GM12878 (cell line): Measurements from ENCODE around the gene YKT6. TPM values are rescaled to one million over a fixed set of nuclear protein-coding genes. Genes with fewer than 3 reads are reported as not detected.

Experiments
- ATAC-seq: fragments of 200-7000 bp; cut with Tn5 transposase; 3 replicates; pipeline ENCODE4 v1.9.1; 2020; ENCODE audit warnings: mild to moderate bottlenecking, moderate library complexity
- BruUV-seq: library from RNA; stranded (reverse); fragments of 400-500 nt; replicated peaks from 2 replicates; lab custom pipeline; 2021; lab: Mats Ljungman, UMichigan
- CTCF ChIA-PET: fragments of 300-600 bp; sonication (Branson Sonifier 250); formaldehyde crosslinking; extraction: SDS; loops from one replicate; lab custom pipeline; 2021; ENCODE audit warnings: inconsistent platforms; lab: Yijun Ruan, JAX
- POLR2A ChIA-PET: fragments of 350-600 bp; formaldehyde crosslinking; extraction: SDS; loops from one replicate; lab custom pipeline; 2021; ENCODE audit warnings: inconsistent platforms; lab: Charles Lee
- RAD21 ChIA-PET: fragments of 300-600 bp; sonication (Branson Sonifier 250); formaldehyde crosslinking; loops from one replicate; lab custom pipeline; 2023; ENCODE audit warnings: antibody characterized with exemption; ENCODE audit not compliant: unreplicated experiment; lab: Charles Lee
- SMC1A ChIA-PET: fragments of 300-600 bp; sonication (Branson Sonifier 250); formaldehyde crosslinking; loops from one replicate; lab custom pipeline; 2023; ENCODE audit not compliant: unreplicated experiment, uncharacterized antibody; lab: Charles Lee
- DNase-seq: peaks from one replicate; pipeline ENCODE4 v3.0.0-alpha.2; 2011; ENCODE audit warnings: low read depth, low spot score
- FAIRE-seq: peaks from 3 replicates; lab custom pipeline; 2011; peaks lifted over from hg19 to GRCh38; lab: Jason Lieb, UNC
- H2AFZ ChIP-seq: 2 replicates; pipeline ENCODE4 v1.6.0; 2011; ENCODE audit warnings: low read depth, low read length, control low read depth; ENCODE audit not compliant: control insufficient read depth
- H3K27ac ChIP-seq: 2 replicates; pipeline ENCODE4 v1.5.1; 2011; ENCODE audit warnings: control low read depth; ENCODE audit not compliant: control insufficient read depth, insufficient read depth
- H3K27me3 ChIP-seq, 2 experiments: replicated peaks in 1 of 2; 2 replicates each; pipeline versions ENCODE4 v1.6.0 to v1.6.1; 2011; ENCODE audit warnings: low read length in 1 of 2; ENCODE audit not compliant: control insufficient read depth in 2 of 2, insufficient read depth in 2 of 2
- H3K36me3 ChIP-seq, 2 experiments: 2 replicates each; pipeline ENCODE4 v1.5.1; 2011; ENCODE audit warnings: low read length in 1 of 2; ENCODE audit not compliant: control insufficient read depth in 2 of 2, insufficient read depth in 2 of 2
- H3K4me1 ChIP-seq: 2 replicates; pipeline ENCODE4 v1.6.1; 2011; ENCODE audit warnings: mild to moderate bottlenecking, low read length, moderate library complexity, mixed read lengths; ENCODE audit not compliant: control insufficient read depth, insufficient read depth
- H3K4me2 ChIP-seq: 2 replicates; pipeline ENCODE4 v1.6.0; 2011; ENCODE audit warnings: control low read depth; ENCODE audit not compliant: control insufficient read depth, insufficient read depth
- H3K4me3 ChIP-seq: fragments of 200-600 bp; sonication (generic); 2 replicates; pipeline ENCODE4 v1.5.1; 2016
- H3K79me2 ChIP-seq: 2 replicates; pipeline ENCODE4 v1.6.0; 2011; ENCODE audit warnings: low read length; ENCODE audit not compliant: control insufficient read depth, insufficient read depth
- H3K9ac ChIP-seq: 2 replicates; pipeline ENCODE4 v1.8.0; 2011; ENCODE audit warnings: low read length, control low read depth, mixed read lengths; ENCODE audit not compliant: control insufficient read depth, insufficient read depth
- H3K9me3 ChIP-seq: replicated peaks from 3 replicates; pipeline ENCODE4 v1.5.1; 2011; ENCODE audit warnings: mild to moderate bottlenecking, low read length; ENCODE audit not compliant: control insufficient read depth, insufficient read depth
- H4K20me1 ChIP-seq: 2 replicates; pipeline ENCODE4 v1.6.0; 2011; ENCODE audit not compliant: control insufficient read depth, insufficient read depth
- FOXK2 ChIP-seq: fragments of 450-650 bp; IDR thresholded peaks from 2 replicates; pipeline ENCODE4 v1.6.1; 2017; ENCODE audit warnings: mild to moderate bottlenecking, moderate library complexity
- HDAC6 ChIP-seq: fragments of 200-600 bp; sonication (generic); IDR thresholded peaks from one replicate; pipeline ENCODE4 v1.8.0; 2017; ENCODE audit warnings: antibody characterized with exemption; ENCODE audit not compliant: unreplicated experiment
- IKZF2 ChIP-seq, 2 experiments: fragments of 450-650 bp; IDR thresholded peaks; 2 replicates each; pipeline ENCODE4 v1.6.1; 2017; ENCODE audit warnings: mild to moderate bottlenecking in 2 of 2, moderate library complexity in 2 of 2
- IRF5 ChIP-seq: fragments of 450-650 bp; IDR thresholded peaks from 2 replicates; pipeline ENCODE4 v1.6.1; 2017; ENCODE audit warnings: borderline replicate concordance
- KAT2A ChIP-seq: conservative IDR thresholded peaks from 2 replicates; pipeline ENCODE4 v1.6.1; 2011; ENCODE audit warnings: low read depth, low read length; ENCODE audit not compliant: control insufficient read depth
- MTA2 ChIP-seq: fragments of 450-650 bp; IDR thresholded peaks from 2 replicates; pipeline ENCODE4 v1.6.1; 2016; ENCODE audit warnings: low read depth, mild to moderate bottlenecking, moderate library complexity
- NFXL1 ChIP-seq: fragments of 450-650 bp; IDR thresholded peaks from 2 replicates; pipeline ENCODE4 v1.6.1; 2017; ENCODE audit warnings: antibody characterized with exemption, mild to moderate bottlenecking, borderline replicate concordance
- NFYA ChIP-seq: IDR thresholded peaks from 2 replicates; pipeline ENCODE4 v1.6.1; 2011; ENCODE audit warnings: low read depth, mild to moderate bottlenecking, low read length, improper control_type of control experiment, borderline replicate concordance
- POU2F2 ChIP-seq: IDR thresholded peaks from 3 replicates; pipeline ENCODE4 v1.6.1; 2011; ENCODE audit warnings: low read depth, mild to moderate bottlenecking, low read length, borderline replicate concordance
- RELA ChIP-seq: fragments of 450-650 bp; IDR thresholded peaks from 2 replicates; pipeline ENCODE4 v1.8.0; 2014; ENCODE audit warnings: borderline replicate concordance; ENCODE audit not compliant: partially characterized antibody
- SMARCA5 ChIP-seq: fragments of 450-650 bp; IDR thresholded peaks from 2 replicates; pipeline ENCODE4 v1.6.1; 2017; ENCODE audit warnings: mild to moderate bottlenecking
- SPI1 ChIP-seq: IDR thresholded peaks from 2 replicates; pipeline ENCODE4 v1.6.1; 2011; ENCODE audit warnings: low read depth, mild to moderate bottlenecking, low read length, moderate library complexity, borderline replicate concordance; ENCODE audit not compliant: insufficient read depth
- TARDBP ChIP-seq: IDR thresholded peaks from 2 replicates; pipeline ENCODE4 v1.6.1; 2016; ENCODE audit warnings: borderline replicate concordance
- ZNF217 ChIP-seq: fragments of 450-650 bp; IDR thresholded peaks from 2 replicates; pipeline ENCODE4 v1.6.1; 2017; ENCODE audit warnings: antibody characterized with exemption, mild to moderate bottlenecking
- ZNF622 ChIP-seq: fragments of 450-650 bp; IDR thresholded peaks from 2 replicates; pipeline ENCODE4 v1.6.1; 2017; ENCODE audit warnings: mild to moderate bottlenecking, inconsistent platforms
- WGBS: methylation state at CpG from one replicate; pipeline ENCODE4 v1.1.6; 2016; ENCODE audit warnings: low lambda C conversion rate; ENCODE audit not compliant: insufficient replicate concordance, insufficient coverage; ENCODE audit errors: missing lambda C conversion rate; 5-methylcytosine and 5-hydroxymethylcytosine counted together
- in situ Hi-C: fragments of 300-500 bp; cut with MboI; formaldehyde crosslinking; loops from 9 replicates; pipeline ENCODE4 v1.14.3; 2018; ENCODE audit warnings: mixed read lengths
- intact Hi-C: fragments of 100-400 bp; cut with micrococcal nuclease; formaldehyde crosslinking; loops from one replicate; pipeline ENCODE4 v1.14.2; 2022; ENCODE audit not compliant: unreplicated experiment
- polyA plus RNA-seq, 11 experiments: library from polyadenylated mRNA; depleted of rRNA in 4 of 11; unstranded in 6 of 11; stranded (reverse) in 5 of 11; fragments of >200 nt; fragmentation: Nextera tagmentation in 4 of 11; fragmentation: Illumina TruSeq in 1 of 11; extraction: Ambion mirVana in 4 of 11; extraction: Trizol in 1 of 11; gene quantifications; 1 replicate in 1 of 11; 2 replicates in 10 of 11; pipeline versions ENCODE4 v1.2.1 to v1.2.3, GENCODE V29; 2011 to 2016; ENCODE audit warnings: inconsistent platforms in 2 of 11, missing spikeins in 2 of 11, low read depth in 1 of 11
- total RNA-seq, 4 experiments: library from RNA; depleted of rRNA in 3 of 4; stranded (reverse); fragments of >200 nt in 3 of 4; fragmentation: Illumina TruSeq in 1 of 4; extraction: Trizol in 1 of 4; gene quantifications; 2 replicates each; pipeline versions ENCODE4 v1.2.1 to v1.2.3, GENCODE V29; 2013 to 2021
- TF ChIP-seq, protein P1 (sequence below): fragments of 450-650 bp; IDR thresholded peaks from 2 replicates; pipeline ENCODE4 v1.6.1; 2016; ENCODE audit warnings: mild to moderate bottlenecking, moderate library complexity, borderline replicate concordance
- TF ChIP-seq, protein P2 (sequence below): fragments of 450-650 bp; IDR thresholded peaks from 2 replicates; pipeline ENCODE4 v1.6.1; 2017; ENCODE audit warnings: mild to moderate bottlenecking
- TF ChIP-seq, protein P3 (sequence below): IDR thresholded peaks from 2 replicates; pipeline ENCODE4 v1.6.1; 2012; ENCODE audit warnings: low read length, inconsistent platforms

The YKT6 gene
- total and polyA plus RNA-seq, 10 of the 15 experiments (the other 5 are each of a cell fraction or from before 2014, with no cell fraction given), result 1.7 to 95.2 (median 70.5) TPM

GRCh38 chr7:44236333-44236728 lies 35.6 kb downstream of the YKT6 start:
- no peak overlapping the region for H3K9ac ChIP-seq
- TF ChIP-seq, protein P1, sequence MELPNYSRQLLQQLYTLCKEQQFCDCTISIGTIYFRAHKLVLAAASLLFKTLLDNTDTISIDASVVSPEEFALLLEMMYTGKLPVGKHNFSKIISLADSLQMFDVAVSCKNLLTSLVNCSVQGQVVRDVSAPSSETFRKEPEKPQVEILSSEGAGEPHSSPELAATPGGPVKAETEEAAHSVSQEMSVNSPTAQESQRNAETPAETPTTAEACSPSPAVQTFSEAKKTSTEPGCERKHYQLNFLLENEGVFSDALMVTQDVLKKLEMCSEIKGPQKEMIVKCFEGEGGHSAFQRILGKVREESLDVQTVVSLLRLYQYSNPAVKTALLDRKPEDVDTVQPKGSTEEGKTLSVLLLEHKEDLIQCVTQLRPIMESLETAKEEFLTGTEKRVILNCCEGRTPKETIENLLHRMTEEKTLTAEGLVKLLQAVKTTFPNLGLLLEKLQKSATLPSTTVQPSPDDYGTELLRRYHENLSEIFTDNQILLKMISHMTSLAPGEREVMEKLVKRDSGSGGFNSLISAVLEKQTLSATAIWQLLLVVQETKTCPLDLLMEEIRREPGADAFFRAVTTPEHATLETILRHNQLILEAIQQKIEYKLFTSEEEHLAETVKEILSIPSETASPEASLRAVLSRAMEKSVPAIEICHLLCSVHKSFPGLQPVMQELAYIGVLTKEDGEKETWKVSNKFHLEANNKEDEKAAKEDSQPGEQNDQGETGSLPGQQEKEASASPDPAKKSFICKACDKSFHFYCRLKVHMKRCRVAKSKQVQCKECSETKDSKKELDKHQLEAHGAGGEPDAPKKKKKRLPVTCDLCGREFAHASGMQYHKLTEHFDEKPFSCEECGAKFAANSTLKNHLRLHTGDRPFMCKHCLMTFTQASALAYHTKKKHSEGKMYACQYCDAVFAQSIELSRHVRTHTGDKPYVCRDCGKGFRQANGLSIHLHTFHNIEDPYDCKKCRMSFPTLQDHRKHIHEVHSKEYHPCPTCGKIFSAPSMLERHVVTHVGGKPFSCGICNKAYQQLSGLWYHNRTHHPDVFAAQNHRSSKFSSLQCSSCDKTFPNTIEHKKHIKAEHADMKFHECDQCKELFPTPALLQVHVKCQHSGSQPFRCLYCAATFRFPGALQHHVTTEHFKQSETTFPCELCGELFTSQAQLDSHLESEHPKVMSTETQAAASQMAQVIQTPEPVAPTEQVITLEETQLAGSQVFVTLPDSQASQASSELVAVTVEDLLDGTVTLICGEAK, result no peak
- no peak for TF ChIP-seq SMARCA5
- no peak for TF ChIP-seq FOXK2
- TF ChIP-seq IRF5, result no peak
- no peak for TF ChIP-seq HDAC6
- TF ChIP-seq, protein P2, sequence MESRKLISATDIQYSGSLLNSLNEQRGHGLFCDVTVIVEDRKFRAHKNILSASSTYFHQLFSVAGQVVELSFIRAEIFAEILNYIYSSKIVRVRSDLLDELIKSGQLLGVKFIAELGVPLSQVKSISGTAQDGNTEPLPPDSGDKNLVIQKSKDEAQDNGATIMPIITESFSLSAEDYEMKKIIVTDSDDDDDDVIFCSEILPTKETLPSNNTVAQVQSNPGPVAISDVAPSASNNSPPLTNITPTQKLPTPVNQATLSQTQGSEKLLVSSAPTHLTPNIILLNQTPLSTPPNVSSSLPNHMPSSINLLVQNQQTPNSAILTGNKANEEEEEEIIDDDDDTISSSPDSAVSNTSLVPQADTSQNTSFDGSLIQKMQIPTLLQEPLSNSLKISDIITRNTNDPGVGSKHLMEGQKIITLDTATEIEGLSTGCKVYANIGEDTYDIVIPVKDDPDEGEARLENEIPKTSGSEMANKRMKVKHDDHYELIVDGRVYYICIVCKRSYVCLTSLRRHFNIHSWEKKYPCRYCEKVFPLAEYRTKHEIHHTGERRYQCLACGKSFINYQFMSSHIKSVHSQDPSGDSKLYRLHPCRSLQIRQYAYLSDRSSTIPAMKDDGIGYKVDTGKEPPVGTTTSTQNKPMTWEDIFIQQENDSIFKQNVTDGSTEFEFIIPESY, result no peak
- no peak for TF ChIP-seq IKZF2 (IDR thresholded peaks at IDR 0.05)
- TF ChIP-seq KAT2A, result no peak
- TF ChIP-seq ZNF622, result no peak
- TF ChIP-seq ZNF217, result no peak
- TF ChIP-seq POU2F2, result no peak
- TF ChIP-seq NFYA, result no peak
- TF ChIP-seq NFXL1, result no peak
- TF ChIP-seq MTA2, result no peak
- TF ChIP-seq SPI1, result no peak
- TF ChIP-seq, protein P3, sequence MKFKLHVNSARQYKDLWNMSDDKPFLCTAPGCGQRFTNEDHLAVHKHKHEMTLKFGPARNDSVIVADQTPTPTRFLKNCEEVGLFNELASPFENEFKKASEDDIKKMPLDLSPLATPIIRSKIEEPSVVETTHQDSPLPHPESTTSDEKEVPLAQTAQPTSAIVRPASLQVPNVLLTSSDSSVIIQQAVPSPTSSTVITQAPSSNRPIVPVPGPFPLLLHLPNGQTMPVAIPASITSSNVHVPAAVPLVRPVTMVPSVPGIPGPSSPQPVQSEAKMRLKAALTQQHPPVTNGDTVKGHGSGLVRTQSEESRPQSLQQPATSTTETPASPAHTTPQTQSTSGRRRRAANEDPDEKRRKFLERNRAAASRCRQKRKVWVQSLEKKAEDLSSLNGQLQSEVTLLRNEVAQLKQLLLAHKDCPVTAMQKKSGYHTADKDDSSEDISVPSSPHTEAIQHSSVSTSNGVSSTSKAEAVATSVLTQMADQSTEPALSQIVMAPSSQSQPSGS, result no peak
- TF ChIP-seq TARDBP, result no peak
- no peak for TF ChIP-seq RELA

More at GRCh38 chr7:44236333-44236728, 35.6 kb downstream of the YKT6 start:
- intact Hi-C loops (no loop called here), in situ Hi-C loops (no loop called here)
- no peak for FAIRE-seq
- DNase-seq, result no peak
- H3K4me1 ChIP-seq, result no peaks in the 10 kb centered on the region
- no peak for ATAC-seq
- no peak overlapping the region for H3K4me2 ChIP-seq
- H3K4me3 ChIP-seq, result no peak overlapping the region
- WGBS, result 38% methylated on average over 4 of the region's 4 CpGs
- no peaks in the 10 kb centered on the region for H3K79me2 ChIP-seq
- H3K27ac ChIP-seq, result no peak overlapping the region
- no peaks in the 10 kb centered on the region; a peak in 1 of 4 replicates for H3K27me3 ChIP-seq
- ChIA-PET RAD21 (interaction anchor here (0.9 kb wide), 1 partner anchor 202 kb away, joined by 3 read pairs; no protein-coding TSS in a partner anchor), CTCF (interaction anchor here (1.0 to 2.7 kb wide), 2 partner anchors 21 to 22 kb away, joined by 4 to 5 read pairs; no protein-coding TSS in a partner anchor), SMC1A (no interaction called here), POLR2A (no interaction called here)
- no TSS peak for BruUV-seq
- H3K36me3 ChIP-seq, result no peaks in the 10 kb centered on the region
- H4K20me1 ChIP-seq, result no peaks in the 10 kb centered on the region
- H3K9me3 ChIP-seq, result no peaks in the 10 kb centered on the region
- H2AFZ ChIP-seq, result no peak overlapping the region
